HCT116 (cell line): ENCODE data around the gene XYLT2. TPM values are rescaled to one million over a fixed set of nuclear protein-coding genes. Genes with fewer than 3 reads are reported as not detected.

Experiments used
- ATAC-seq: fragments of 200-7000 bp; cut with Tn5 transposase; 2 replicates; pipeline ENCODE4 v1.9.1; 2020; ENCODE audit warnings: mild to moderate bottlenecking, moderate library complexity
- BruUV-seq: library from RNA; stranded (reverse); fragments of 400-500 nt; replicated peaks from 2 replicates; lab custom pipeline; 2021; lab: Mats Ljungman, UMichigan
- CTCF ChIA-PET: fragments of 300-600 bp; sonication (Branson Sonifier 250); formaldehyde crosslinking; loops from one replicate; lab custom pipeline; 2021; ENCODE audit warnings: antibody characterized with exemption; lab: Charles Lee
- POLR2A ChIA-PET: fragments of 300-600, 350-600 bp; sonication (Branson Sonifier 250); formaldehyde crosslinking; loops from one replicate; lab custom pipeline; 2021; ENCODE audit warnings: antibody characterized with exemption; lab: Charles Lee
- RAD21 ChIA-PET, 2 experiments: fragments of 300-600 bp; sonication (Branson Sonifier 250); formaldehyde crosslinking; loops; one replicate each; lab custom pipeline; 2023; ENCODE audit warnings: low total read pairs in 2 of 2; ENCODE audit not compliant: uncharacterized antibody in 2 of 2, unreplicated experiment in 2 of 2, low non-redundant PET in 1 of 2; lab: Charles Lee
- DNase-seq: peaks from one replicate; pipeline ENCODE4 v3.0.0-alpha.2; 2010; ENCODE audit warnings: low read depth, low spot score
- H2AFZ ChIP-seq: fragments of 200-600 bp; shearing (Covaris generic), sonication (generic); 2 replicates; pipeline ENCODE4 v1.6.1; 2017; ENCODE audit warnings: low read depth, mixed run types, mixed read lengths, antibody characterized with exemption, low read length; ENCODE audit not compliant: poor library complexity, severe bottlenecking
- H3K27ac ChIP-seq: 2 replicates; pipeline ENCODE4 v1.5.1; 2012; ENCODE audit warnings: low read depth, low read length
- H3K27me3 ChIP-seq: fragments of 200-600 bp; sonication (generic); 2 replicates; pipeline ENCODE4 v1.6.1; 2016; ENCODE audit warnings: mixed run types, low read length, mixed read lengths; ENCODE audit not compliant: insufficient read depth
- H3K36me3 ChIP-seq, 2 experiments: fragments of 200-500 bp in 1 of 2; fragments of 200-600 bp in 1 of 2; sonication (Bioruptor generic) in 1 of 2; sonication (generic) in 1 of 2; 2 replicates each; pipeline versions ENCODE4 v1.5.1 to v1.6.1; 2014 to 2016; ENCODE audit warnings: low read length in 2 of 2, inconsistent platforms in 1 of 2, mixed read lengths in 1 of 2, mixed run types in 1 of 2; ENCODE audit not compliant: insufficient read depth in 2 of 2, control insufficient read depth in 1 of 2
- H3K4me1 ChIP-seq, 2 experiments: fragments of 200-600 bp in 1 of 2; sonication (generic) in 1 of 2; 2 replicates each; pipeline versions ENCODE4 v1.5.1 to v1.6.1; 2012 to 2017; ENCODE audit warnings: low read length in 2 of 2, inconsistent platforms in 1 of 2, mild to moderate bottlenecking in 1 of 2, mixed read lengths in 1 of 2, mixed run types in 1 of 2, moderate library complexity in 1 of 2; ENCODE audit not compliant: insufficient read depth in 2 of 2, control insufficient read depth in 1 of 2
- H3K4me2 ChIP-seq: fragments of 200-600 bp; sonication (generic); 2 replicates; pipeline ENCODE4 v1.6.1; 2017; ENCODE audit warnings: mixed run types, low read length, mixed read lengths
- H3K4me3 ChIP-seq, 2 experiments: fragments of 200-600 bp in 1 of 2; sonication (generic) in 1 of 2; replicated peaks in 1 of 2; 2 replicates each; pipeline ENCODE4 v1.5.1; 2011 to 2016; ENCODE audit warnings: low read length in 2 of 2, control low read depth in 1 of 2, low read depth in 1 of 2, mild to moderate bottlenecking in 1 of 2, mixed read lengths in 1 of 2, mixed run types in 1 of 2
- H3K79me2 ChIP-seq: fragments of 200-600 bp; sonication (generic); 2 replicates; pipeline ENCODE4 v1.6.1; 2017; ENCODE audit warnings: mild to moderate bottlenecking, mixed run types, low read length, moderate library complexity, mixed read lengths; ENCODE audit not compliant: insufficient read depth
- H3K9ac ChIP-seq: fragments of 200-600 bp; sonication (generic); 2 replicates; pipeline ENCODE4 v1.6.1; 2016; ENCODE audit warnings: low read length, mixed read lengths
- H3K9me2 ChIP-seq: fragments of 200-600 bp; sonication (generic), shearing (Covaris generic); 2 replicates; pipeline ENCODE4 v1.6.1; 2017; ENCODE audit warnings: mixed run types, mild to moderate bottlenecking, moderate library complexity; ENCODE audit not compliant: insufficient read depth
- H3K9me3 ChIP-seq, 2 experiments: fragments of 200-500 bp in 1 of 2; fragments of 200-600 bp in 1 of 2; sonication (Bioruptor generic) in 1 of 2; sonication (generic) in 1 of 2; 2 replicates each; pipeline ENCODE4 v1.6.1; 2014 to 2017; ENCODE audit warnings: low read length in 2 of 2, mixed read lengths in 2 of 2, inconsistent platforms in 1 of 2, low read depth in 1 of 2, mild to moderate bottlenecking in 1 of 2, mixed run types in 1 of 2, moderate library complexity in 1 of 2; ENCODE audit not compliant: control insufficient read depth in 1 of 2, insufficient read depth in 1 of 2
- H4K20me1 ChIP-seq: fragments of 200-600 bp; sonication (generic), shearing (Covaris generic); 2 replicates; pipeline ENCODE4 v1.6.1; 2017; ENCODE audit warnings: mixed run types, mild to moderate bottlenecking, moderate library complexity; ENCODE audit not compliant: insufficient read depth
- ATF3 ChIP-seq: IDR thresholded peaks from 2 replicates; pipeline ENCODE4 v1.6.1; 2012
- CBX3 ChIP-seq: IDR thresholded peaks from 2 replicates; pipeline ENCODE4 v1.6.1; 2012; ENCODE audit warnings: low read depth
- ELF1 ChIP-seq: IDR thresholded peaks from 2 replicates; pipeline ENCODE4 v1.6.1; 2012; ENCODE audit warnings: low read depth, borderline replicate concordance
- EZH2 ChIP-seq: fragments of 200-600 bp; sonication (generic); IDR thresholded peaks from 2 replicates; pipeline ENCODE4 v1.6.1; 2017; ENCODE audit warnings: antibody characterized with exemption, mixed run types
- EZH2phosphoT487 ChIP-seq: fragments of 200-600 bp; IDR thresholded peaks from 2 replicates; pipeline ENCODE4 v1.6.1; 2018; ENCODE audit warnings: antibody characterized with exemption, borderline replicate concordance
- FOSL1 ChIP-seq: IDR thresholded peaks from 2 replicates; pipeline ENCODE4 v1.6.1; 2012; ENCODE audit warnings: low read depth
- JUND ChIP-seq: IDR thresholded peaks from 2 replicates; pipeline ENCODE4 v1.6.1; 2012
- POLR2A ChIP-seq: IDR thresholded peaks from 2 replicates; pipeline ENCODE4 v1.7.0; 2011; ENCODE audit warnings: borderline replicate concordance; ENCODE audit not compliant: insufficient read depth, insufficient read length; ENCODE audit errors: extremely low read depth
- POLR2AphosphoS5 ChIP-seq: IDR thresholded peaks from 2 replicates; pipeline ENCODE4 v1.6.1; 2011; ENCODE audit warnings: mild to moderate bottlenecking, low read depth, low read length, moderate library complexity
- SIN3A ChIP-seq: IDR thresholded peaks from 2 replicates; pipeline ENCODE4 v1.6.1; 2012; ENCODE audit warnings: low read depth
- SP1 ChIP-seq: IDR thresholded peaks from 2 replicates; pipeline ENCODE4 v1.6.1; 2012; ENCODE audit warnings: low read depth
- SRF ChIP-seq: IDR thresholded peaks from 2 replicates; pipeline ENCODE4 v1.6.1; 2012; ENCODE audit warnings: low read depth
- TCF7L2 ChIP-seq: IDR thresholded peaks from 2 replicates; pipeline ENCODE4 v1.7.0; 2011; ENCODE audit warnings: borderline replicate concordance, inconsistent platforms; ENCODE audit not compliant: insufficient read depth, insufficient read length; ENCODE audit errors: extremely low read depth
- YY1 ChIP-seq: IDR thresholded peaks from 2 replicates; pipeline ENCODE4 v1.6.1; 2011; ENCODE audit warnings: low read length, low read depth, moderate library complexity, mild to moderate bottlenecking; ENCODE audit not compliant: insufficient replicate concordance; ENCODE audit errors: extremely low read depth
- ZBTB33 ChIP-seq: IDR thresholded peaks from 2 replicates; pipeline ENCODE4 v1.6.1; 2011; ENCODE audit warnings: mild to moderate bottlenecking, low read length, moderate library complexity; ENCODE audit not compliant: insufficient replicate concordance; ENCODE audit errors: extremely low read depth
- intact Hi-C: fragments of 100-400 bp; cut with micrococcal nuclease; formaldehyde crosslinking; loops from 2 replicates; pipeline ENCODE4 v1.10.0; 2022
- total RNA-seq: library from RNA; stranded (reverse); gene quantifications from one replicate; pipeline ENCODE4 v1.2.1, GENCODE V29; 2021; ENCODE audit not compliant: unreplicated experiment
- TF ChIP-seq, protein P1 (sequence below): IDR thresholded peaks from 2 replicates; pipeline ENCODE4 v1.6.1; 2012; ENCODE audit warnings: low read depth

Gene XYLT2
- total RNA-seq, 1 experiment from 2014 or later = 37.5 TPM

DNA sequence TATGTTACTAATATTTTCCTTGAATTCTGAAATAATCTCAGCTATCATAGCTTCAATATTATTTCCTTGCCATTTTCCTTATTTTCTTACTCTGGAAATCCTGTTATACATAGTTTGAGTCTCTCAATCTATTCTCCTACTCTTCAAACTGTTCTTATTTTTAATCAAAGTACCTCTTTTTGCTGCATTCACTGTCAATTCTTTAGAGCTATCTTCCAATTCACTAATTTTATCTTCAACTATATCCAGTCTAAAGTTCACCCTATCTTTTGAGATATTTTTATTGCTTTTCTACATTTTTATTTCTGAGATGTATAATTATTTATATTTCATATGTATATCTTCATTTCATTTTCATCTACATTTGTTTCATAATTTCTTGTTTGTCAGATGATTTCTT lies 7.3 kb upstream of the XYLT2 start:
- POLR2A ChIA-PET = no interaction called here
- no peak for ATAC-seq

DNA sequence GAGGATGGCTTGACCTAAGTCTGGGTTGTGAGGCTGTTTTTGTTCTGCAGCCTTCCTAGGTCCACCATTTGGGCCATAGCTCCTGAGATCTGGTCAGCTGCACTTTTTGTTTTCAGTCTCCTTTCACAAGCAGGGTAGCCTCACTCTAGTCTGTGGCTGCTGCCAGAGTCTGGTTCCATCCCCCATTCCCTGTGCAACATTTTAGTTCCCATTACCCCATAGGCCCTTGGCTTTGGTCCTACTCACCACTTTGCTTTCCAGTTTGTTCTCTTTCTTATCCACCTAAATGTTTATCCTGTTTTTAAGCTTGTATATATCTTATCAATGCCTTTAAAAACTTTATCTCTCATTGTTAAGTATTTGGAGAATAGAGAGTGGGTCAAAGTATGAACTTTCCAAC lies 6.5 kb upstream of the XYLT2 start:
- CTCF ChIA-PET = interaction anchor here (1.1 kb wide), 1 partner anchor 139 kb away, joined by 4 read pairs; no protein-coding TSS in a partner anchor
- TF ChIP-seq CBX3 (no peak), SP1 (no peak), POLR2AphosphoS5 (no peak), EZH2 (no peak), SIN3A (no peak), YY1 (no peak), ZBTB33 (no peak), TCF7L2 (no peak), FOSL1 (no peak)
- TF ChIP-seq, protein P1, sequence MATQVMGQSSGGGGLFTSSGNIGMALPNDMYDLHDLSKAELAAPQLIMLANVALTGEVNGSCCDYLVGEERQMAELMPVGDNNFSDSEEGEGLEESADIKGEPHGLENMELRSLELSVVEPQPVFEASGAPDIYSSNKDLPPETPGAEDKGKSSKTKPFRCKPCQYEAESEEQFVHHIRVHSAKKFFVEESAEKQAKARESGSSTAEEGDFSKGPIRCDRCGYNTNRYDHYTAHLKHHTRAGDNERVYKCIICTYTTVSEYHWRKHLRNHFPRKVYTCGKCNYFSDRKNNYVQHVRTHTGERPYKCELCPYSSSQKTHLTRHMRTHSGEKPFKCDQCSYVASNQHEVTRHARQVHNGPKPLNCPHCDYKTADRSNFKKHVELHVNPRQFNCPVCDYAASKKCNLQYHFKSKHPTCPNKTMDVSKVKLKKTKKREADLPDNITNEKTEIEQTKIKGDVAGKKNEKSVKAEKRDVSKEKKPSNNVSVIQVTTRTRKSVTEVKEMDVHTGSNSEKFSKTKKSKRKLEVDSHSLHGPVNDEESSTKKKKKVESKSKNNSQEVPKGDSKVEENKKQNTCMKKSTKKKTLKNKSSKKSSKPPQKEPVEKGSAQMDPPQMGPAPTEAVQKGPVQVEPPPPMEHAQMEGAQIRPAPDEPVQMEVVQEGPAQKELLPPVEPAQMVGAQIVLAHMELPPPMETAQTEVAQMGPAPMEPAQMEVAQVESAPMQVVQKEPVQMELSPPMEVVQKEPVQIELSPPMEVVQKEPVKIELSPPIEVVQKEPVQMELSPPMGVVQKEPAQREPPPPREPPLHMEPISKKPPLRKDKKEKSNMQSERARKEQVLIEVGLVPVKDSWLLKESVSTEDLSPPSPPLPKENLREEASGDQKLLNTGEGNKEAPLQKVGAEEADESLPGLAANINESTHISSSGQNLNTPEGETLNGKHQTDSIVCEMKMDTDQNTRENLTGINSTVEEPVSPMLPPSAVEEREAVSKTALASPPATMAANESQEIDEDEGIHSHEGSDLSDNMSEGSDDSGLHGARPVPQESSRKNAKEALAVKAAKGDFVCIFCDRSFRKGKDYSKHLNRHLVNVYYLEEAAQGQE = no peak

More for the DNA sequence above, 7.3 kb upstream of the XYLT2 start:
- intact Hi-C loops = no loop called here
- Histone ChIP-seq H3K9me3 (no peaks in the 10 kb centered on the region), H3K4me2 (no peak overlapping the region)
- no TSS peak for BruUV-seq
- RAD21 ChIA-PET = no interaction called here
- TF ChIP-seq EZH2phosphoT487 = no peak
- no peak for TF ChIP-seq ATF3
- TF ChIP-seq CBX3 = no peak
- no peak for TF ChIP-seq SP1
- no peak for TF ChIP-seq SRF
- no peak for TF ChIP-seq ELF1
- no peak for TF ChIP-seq JUND
- no peak for TF ChIP-seq POLR2A
- TF ChIP-seq POLR2AphosphoS5 = no peak
- TF ChIP-seq, all 23 proteins: peak for 0
- Histone ChIP-seq H2AFZ (no peak overlapping the region), H3K4me1 (peaks cover 0 to 4% of the 10 kb centered on the region in 2 experiments; a peak in 2 of 4 replicates), H3K9me2 (no peaks in the 10 kb centered on the region), H3K9ac (no peak overlapping the region), H4K20me1 (no peaks in the 10 kb centered on the region), H3K27me3 (no peaks in the 10 kb centered on the region), H3K4me3 (no peak overlapping the region), H3K79me2 (no peaks in the 10 kb centered on the region), H3K36me3 (no peaks in the 10 kb centered on the region), H3K27ac (no peak overlapping the region)
- no peak for DNase-seq
- CTCF ChIA-PET = interaction anchor here (1.1 kb wide), 1 partner anchor 138 kb away, joined by 4 read pairs; no protein-coding TSS in a partner anchor

More for the DNA sequence above, 6.5 kb upstream of the XYLT2 start:
- Histone ChIP-seq H2AFZ (no peak overlapping the region), H3K4me2 (no peak overlapping the region), H3K9me2 (no peaks in the 10 kb centered on the region), H3K27me3 (no peaks in the 10 kb centered on the region), H3K9ac (no peak overlapping the region), H3K79me2 (no peaks in the 10 kb centered on the region), H3K4me1 (peaks cover 0 to 4% of the 10 kb centered on the region in 2 experiments; a peak in 2 of 4 replicates), H3K36me3 (no peaks in the 10 kb centered on the region), H3K9me3 (no peaks in the 10 kb centered on the region), H3K4me3 (no peak overlapping the region), H4K20me1 (no peaks in the 10 kb centered on the region), H3K27ac (no peak overlapping the region)
- intact Hi-C loops = no loop called here
- ChIA-PET POLR2A (no interaction called here), RAD21 (no interaction called here)
- BruUV-seq = no TSS peak
- no peak for ATAC-seq
- no peak for DNase-seq
